Stimulated activated CD4-positive, alpha-beta T cell treated with anti-CD3 and anti-CD28 coated beads, Interleukin-12 subunit alpha, Interleukin-12 subunit beta, amount 100 ng/mL, for 48 hours (primary cell): ENCODE data around the gene RASSF7.
"Not testable (repeated sequence)": the region's sequence is repeated elsewhere in the genome, so short reads cannot be mapped to it uniquely, and the experiment has no call there.

Source experiments
- DNase-seq, 3 donors: peaks; one replicate each; pipeline ENCODE4 v3.0.0-alpha.2; 2020; ENCODE audit warnings: low read depth in 2 of 3, low spot score in 1 of 3

RASSF7 gene

GRCh38 chr11:565921-566509, 5.2 kb downstream of the RASSF7 start:
- DNase-seq: no peak

- no peak for DNase-seq
Measured at GRCh38 chr11:567011-567628, 6.3 kb downstream of the RASSF7 start.

DNA sequence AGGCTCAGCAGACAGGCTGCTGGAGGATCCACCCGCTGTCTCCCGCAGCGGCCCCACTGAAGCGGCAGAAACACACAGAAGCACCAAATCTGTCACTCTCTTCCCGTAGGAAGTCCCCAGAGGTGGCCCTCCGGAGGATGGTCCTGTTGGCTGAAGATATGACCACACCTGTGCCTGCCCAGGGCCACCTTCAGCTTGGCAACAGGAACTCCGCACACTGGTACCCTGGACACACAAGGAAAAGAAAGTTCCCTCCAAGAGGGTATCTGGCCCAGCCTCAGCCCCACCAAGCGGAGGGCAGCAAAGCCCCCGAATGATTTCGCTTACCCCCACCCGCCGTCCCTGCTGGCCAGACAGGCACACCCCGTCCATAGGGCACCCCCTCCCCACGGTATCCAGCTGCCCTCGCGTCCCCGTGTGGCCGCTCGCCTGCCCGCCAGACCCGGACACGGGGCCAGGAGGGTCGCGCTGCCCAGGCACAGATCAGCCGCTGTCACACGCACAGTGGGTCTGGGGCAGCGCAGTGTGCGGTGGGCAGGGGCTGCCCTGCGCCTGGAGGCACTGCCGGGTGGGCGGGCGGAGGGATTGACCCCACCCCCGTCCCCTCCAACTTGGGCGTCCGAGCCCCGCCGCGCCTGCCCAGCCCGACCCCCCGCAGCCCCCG, 7.0 kb downstream of the RASSF7 start:
- DNase-seq: no peak

- DNase-seq: peak; percentile 85 to 93 (median 88)
Measured at GRCh38 chr11:568306-569157, 7.8 kb downstream of the RASSF7 start.

GRCh38 chr11:569158-569885, 8.6 kb downstream of the RASSF7 start:
- DNase-seq: no peak

DNA sequence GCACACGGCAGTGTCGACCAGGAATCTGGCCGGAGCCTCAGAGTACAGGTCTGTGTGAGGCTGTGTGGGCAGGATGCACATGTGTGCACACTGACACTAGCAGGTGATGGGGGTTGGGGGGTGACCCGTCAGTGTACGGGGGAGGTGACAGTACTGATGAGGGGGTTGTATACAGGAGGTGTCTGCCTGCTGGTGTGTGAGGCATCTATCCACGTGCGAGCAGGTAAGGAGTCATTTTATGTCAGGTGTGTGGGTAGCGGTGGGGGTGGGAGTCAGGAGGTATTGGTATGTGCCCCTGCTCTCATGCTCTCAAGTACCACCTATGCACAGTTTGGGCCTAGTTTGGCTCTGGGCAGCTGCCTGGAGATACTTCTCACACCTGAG, 11.0 kb downstream of the RASSF7 start:
- DNase-seq: no peak

GRCh38 chr11:573146-573759, 12.5 kb downstream of the RASSF7 start:
- no peak for DNase-seq

DNA sequence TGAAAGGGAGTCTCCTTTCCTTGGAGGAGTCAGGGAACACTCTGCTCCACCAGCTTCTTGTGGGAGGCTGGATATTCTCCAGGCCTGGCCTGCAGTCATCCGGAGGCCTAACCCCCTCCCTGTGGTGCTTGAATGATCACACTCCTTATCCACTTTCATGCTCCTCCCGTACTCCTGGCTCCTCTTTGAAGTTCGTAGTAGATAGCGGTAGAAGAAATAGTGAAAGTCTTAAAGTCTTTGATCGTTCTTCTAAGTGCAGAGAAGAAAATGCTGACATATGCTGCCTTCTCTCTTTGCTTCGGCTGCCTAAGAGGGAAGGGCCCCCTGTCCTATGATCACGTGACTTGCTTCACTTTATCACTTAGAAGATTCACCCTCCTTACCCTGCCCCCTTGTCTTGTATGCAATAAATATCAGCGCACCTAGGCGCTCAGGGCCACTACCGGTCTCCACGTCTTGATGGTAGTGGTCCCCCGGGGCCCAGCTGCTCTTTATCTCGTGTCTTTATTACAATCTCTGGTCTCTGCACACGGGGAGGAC, 13.3 kb downstream of the RASSF7 start:
- not testable (repeated sequence) for DNase-seq

GRCh38 chr11:574632-575312, 14.0 kb downstream of the RASSF7 start:
- no peak for DNase-seq

DNA sequence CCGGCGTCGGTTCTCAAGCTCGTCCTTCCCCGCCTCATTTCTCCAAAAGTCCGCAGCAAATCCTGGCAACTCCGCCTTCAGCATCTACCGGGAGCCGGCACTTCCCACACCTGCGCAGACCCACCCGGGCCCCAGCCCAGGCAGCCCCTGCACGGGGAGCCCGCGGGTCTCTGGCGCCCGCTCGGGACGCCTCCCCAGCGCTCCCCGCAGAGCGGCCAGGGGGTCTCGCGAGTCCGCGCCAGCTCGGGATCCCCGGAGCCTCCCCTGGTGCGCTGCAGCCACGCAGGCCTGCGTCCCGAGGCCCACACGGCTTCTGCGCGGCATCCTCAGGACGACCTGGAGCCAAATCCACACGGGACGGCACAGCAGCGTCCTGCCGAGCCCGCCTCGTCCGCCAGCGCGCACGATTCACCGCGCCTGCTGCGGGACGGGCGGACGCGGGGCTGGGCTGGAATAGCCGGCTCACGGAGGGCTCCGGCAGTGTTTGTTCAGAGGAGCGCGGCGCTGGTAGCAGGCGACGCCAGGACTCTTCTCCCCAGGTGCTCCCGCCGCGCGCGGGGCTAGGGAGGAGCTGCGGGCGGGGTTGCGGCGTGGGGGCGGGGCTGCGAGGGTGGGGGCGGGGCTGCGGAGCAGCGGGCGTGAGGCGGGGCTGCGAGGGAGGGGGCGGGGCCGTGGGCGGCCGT, 14.7 kb downstream of the RASSF7 start:
- no peak for DNase-seq

GRCh38 chr11:575996-576768, 15.4 kb downstream of the RASSF7 start, which contains the start of gene PHRF1:
Gene PHRF1 (plus strand): TSS chr11:576470. CDS start chr11:581513, 5,043 bp downstream.
- DNase-seq: peak; percentile 86 to 94 (median 91)

- no peak for DNase-seq
Measured at GRCh38 chr11:576811-577610, 16.2 kb downstream of the RASSF7 start.

GRCh38 chr11:577611-577894, 16.8 kb downstream of the RASSF7 start:
- DNase-seq: no peak

- DNase-seq: no peak
Measured at GRCh38 chr11:578276-579035, 17.7 kb downstream of the RASSF7 start.

GRCh38 chr11:579830-580601, 19.2 kb downstream of the RASSF7 start:
- no peak for DNase-seq

DNA sequence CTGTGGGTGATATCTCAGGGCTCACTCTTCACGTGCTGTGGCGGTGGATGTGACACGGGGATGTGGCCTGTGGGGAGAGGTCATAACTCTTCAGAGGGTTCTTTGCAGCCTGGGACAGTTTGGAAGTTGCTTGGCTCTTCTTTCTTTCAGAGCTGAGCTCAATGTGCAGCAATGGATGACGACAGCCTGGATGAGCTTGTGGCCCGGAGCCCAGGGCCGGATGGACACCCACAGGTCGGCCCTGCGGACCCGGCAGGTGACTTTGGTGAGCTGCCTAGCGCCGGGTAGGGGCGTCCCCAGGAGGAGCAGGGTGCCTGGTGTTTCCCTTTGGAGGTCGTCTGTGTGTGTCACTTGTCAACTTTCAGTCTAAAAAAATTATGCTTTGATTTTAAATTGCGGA, 20.6 kb downstream of the RASSF7 start:
- DNase-seq: no peak
